NCI-H82 treated with DMSO at 0.1 percent for 48 hours (cell line): Measurements from ENCODE around the gene GPC3.
A peak's percentile ranks its signal among the peaks of the same experiment; 100 is the strongest.

Experiments used
- DNase-seq: peaks from one replicate; lab custom pipeline; 2025; ENCODE audit not compliant: unreplicated experiment; lab: John Stamatoyannopoulos, UW

GPC3 gene

DNA sequence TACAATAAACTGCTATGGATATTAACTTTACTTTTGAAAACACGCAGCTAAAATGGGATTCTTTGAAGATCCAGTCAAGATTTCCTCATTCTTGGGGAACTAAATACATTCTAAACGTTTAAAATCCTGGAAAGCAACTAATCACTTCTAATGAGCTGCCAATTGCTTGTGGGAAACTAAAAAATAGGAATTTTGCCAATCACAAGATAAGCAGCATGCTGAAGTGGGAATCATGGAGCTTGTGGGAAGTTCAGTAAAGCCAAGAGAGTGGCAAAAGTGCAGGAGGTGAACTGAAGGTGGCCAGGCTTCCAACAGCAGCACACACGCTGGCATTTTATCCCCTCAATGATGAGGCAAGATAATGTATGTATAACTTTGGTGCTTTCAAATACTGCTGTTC is 133.0 kb downstream of the GPC3 start:
- DNase-seq = no peak

DNA sequence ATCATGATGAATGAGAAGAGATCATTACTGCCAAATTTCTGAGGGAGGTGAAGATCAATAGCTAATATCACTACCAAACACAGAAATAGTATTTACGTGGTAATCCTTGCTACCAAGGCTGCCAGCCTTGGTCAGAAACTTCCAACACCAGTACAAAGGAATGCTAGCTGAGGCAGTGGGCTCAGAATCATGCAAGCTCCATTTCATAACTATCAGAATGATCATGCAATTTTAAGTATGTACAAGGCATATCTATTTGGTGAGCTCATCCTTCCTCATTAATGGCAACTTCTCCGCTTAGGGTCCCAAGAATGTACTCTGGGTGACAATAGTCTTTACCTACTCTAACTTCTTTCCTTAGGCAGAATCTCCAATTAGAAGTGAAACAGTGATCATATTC is 135.0 kb downstream of the GPC3 start:
- DNase-seq = no peak

DNA sequence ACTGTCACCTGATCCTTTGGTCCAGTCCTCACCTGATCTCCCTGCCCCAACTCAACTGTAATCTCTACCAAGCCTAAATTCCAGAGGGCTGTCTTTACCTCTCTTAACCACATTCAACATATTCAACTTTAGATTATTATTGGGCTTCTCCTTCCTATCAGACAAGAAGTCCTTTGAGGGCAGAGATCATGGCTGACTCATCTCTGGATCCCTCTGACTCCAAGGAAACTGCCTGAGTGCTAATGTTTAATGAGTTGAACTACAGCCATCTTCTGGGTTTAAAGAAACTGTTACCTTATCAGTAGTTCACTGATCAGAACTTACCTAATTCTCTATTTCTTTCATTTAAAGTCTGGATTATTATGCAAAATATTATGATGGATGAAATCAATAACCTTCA is 135.7 kb downstream of the GPC3 start:
- DNase-seq = no peak

DNA sequence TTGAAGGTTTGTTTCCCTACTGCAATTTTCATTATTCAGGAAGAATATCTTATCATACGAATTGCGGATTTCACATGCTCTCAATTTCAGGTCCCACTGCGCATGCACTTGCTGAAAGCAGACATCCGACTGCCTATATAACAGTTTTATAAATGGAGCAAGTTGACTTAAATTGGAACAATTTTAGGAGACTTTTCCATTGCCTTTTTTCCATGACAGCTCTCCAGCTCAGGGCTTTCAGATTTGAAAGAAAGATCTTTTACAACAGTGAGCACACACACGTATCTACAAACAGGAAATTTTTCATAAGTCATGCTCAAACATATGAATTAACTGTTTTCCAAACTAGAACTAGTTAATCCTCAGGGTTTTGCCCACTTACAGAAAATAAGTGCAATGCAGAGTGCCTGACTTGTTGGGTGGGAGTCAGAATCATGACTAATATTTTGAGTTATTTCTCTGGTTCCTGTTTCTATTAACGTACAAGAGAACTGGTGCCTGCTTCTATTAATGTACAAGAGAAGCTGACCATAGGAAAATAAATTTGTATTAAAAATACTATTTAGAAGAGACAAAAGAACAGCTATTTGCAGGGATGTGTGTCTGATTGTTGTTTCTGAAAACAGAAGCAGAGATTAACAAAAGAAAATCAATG is 137.9 kb downstream of the GPC3 start:
- DNase-seq = no peak

DNA sequence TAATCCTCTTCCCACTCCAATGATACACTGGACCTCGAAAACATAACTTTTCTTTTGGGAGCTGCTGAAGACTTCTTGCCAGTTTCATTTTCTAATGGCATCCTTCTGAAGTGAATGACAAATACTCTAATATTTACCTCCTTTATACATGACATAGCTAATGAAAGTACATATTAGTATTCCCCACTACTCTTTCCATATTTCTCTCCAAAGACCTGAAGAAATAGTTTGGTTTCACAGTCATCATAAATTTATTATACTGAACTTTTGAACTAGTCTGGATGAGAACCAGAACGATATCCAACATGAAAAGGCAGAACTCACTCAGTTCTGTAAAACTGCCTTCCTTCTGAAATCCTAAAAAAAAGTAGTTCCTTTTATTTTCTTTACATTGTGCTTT is 139.1 kb downstream of the GPC3 start:
- no peak for DNase-seq

DNA sequence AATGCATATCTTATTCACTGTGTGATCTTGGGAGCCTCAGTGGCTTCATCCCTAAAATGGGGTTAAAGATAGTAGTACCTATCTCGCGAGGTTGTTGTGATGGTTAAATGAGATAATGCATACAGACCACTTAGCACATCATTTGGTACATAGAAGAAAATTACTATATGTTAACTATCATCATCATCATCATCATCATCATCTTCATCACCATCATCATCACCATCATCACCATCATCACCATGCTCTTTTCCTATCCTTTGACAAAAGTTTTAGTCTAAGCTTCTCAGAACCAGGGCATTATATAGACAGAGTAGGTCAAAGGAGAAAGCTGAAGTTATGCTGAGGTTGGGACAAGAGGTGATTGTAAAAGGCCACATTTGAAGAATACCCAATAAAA is 145.0 kb downstream of the GPC3 start:
- no peak for DNase-seq

DNA sequence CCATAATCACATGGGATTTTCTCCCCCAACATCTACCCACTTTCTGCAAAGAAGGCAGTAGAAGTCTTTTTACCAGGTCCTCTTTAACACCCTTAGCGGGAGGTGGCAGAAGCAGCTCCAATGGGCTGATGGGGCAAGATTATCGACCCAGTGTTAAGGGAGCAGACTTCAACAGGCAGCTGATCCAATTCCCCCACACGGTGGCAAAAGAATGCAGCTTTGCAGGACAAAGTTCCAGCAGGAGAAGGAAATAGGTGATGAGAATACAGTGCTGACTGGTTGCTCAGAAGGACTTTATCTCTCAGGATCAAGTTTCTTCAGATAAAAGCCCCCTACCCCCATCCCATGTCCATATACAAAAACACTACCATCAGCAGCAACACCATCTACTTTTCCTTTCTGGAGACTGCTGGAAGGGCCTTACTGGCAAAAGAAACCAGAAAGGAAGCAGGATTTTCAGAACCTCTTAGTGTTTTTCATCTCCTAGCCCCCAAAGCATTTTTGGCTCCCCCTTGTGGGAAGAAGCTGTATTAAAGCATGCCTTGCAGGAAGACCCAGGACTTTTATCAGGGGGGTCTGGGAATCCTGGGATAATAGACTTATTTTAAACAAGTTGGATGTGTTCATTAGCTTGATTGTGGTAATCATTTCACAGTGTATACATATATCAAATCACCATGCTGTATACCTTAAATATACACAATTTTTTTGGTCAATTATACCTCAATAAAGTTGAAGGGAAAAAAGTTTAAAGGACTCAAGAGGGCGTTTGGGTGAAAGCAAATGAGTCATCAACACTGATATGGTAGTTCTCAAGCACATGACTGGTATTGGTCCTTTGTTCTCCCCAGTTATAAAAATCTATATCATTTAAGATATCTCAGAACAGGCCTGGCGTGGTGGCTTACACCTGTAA is 146.4 kb downstream of the GPC3 start:
- no peak for DNase-seq

DNA sequence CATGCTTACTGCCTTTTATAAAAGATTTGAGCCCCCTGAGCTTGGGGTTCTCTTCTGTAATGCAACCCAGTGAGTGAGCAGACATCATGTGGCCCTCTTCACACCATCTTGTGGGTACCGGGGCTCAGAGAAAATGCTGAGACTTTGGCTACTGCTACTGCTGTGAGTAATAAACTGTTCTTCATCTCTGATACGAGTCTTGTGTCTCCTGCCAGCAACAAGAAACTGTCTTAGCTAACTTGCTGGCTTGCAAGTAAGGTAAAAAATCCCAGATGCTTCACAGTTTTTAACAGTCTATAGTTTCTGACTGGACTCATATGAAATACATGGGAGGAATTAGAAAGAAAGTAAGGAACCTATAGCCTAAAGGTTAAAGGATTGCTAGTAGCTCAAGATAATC is 148.3 kb downstream of the GPC3 start:
- no peak for DNase-seq

DNA sequence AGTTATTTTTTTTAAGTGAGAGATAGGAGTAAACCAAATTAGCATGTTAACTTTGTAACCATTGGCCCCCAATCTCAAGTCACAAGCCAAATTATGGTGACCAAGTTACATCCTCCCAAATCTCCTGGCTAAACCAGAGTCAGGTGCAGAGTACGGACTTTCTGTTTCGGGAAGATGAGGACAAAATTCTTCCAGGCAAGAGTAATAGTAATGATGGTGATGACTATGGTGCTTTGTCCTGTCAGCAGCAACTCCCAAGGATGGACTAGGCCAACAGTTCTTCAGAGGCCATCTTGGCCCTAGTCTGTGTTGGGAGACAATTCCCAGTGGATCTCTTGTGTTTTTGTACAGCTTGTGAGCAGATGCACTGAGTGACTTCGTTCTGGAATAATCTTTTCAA is 148.8 kb downstream of the GPC3 start:
- no peak for DNase-seq

DNA sequence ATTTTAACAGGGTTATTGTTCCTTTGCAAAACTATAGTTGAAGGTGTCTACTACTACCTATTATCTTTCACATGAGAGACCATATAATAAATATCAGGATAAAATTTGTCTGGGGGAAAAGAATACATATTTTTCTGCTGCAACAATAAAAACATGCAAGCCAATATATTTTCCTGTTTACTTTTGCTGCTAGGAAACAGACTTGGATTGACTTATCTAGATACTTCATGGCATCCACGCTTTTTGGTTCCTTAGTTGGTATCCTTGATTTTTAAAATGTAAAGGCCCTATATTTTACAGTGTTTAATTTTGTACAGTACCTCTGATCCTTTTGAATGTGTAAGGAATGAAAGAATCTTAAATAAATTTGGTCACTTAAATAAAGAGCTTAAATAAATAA is 150.6 kb downstream of the GPC3 start:
- DNase-seq = no peak

DNA sequence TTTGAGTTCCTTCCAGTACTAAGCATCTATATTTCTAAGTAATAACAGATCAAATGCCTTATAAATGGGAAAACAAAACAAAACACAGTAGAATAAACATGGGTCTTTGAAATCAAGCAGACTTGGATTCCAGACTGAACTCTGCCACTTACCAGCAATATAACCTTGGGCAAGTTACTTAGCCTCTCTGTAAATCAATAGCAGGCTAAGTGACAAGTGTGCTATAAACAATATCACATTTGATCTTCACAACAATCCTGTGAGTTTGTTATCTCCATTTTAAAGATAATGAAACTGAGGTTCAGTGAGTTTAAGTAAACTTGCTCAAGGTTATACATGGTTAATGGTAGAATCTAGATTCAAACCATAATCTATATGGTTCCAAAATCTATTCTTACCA is 165.8 kb downstream of the GPC3 start:
- DNase-seq = no peak

DNA sequence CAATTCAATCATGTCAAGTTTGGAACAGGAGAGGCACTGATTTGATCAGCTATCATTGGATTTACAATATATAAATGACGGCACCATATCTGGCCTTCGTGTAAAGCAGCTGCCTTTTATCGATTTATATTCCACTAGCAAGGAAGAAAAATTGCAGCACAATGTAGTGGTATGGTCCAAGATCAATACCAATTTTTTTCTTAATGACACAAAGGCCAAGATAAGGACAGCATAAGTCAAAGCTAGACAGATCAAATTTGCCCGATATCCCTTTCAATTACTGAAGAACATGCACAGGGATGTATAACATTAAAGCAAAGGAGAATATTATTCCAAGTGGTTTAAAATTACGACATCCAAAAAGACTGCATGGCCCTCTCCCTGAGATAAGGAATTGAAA is 167.4 kb downstream of the GPC3 start:
- DNase-seq = no peak

DNA sequence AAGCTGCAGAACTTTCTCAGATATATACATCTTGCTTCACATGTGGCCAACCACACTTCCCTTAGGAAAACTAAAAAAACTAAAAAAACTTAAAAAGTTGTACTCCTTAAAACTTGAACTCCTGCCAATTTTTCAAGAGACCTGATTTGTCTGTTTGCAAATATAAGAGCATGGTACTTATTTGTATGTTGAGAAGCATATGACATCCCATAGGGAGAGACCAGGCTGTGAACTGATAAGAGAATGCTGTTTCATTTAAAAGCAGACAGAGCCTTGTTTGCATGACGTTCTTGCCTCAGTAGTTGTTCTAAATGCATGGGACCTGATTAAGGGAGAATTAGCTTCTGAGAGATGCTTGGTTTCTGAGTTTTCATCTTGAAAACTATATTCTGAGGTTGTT is 169.9 kb downstream of the GPC3 start:
- DNase-seq = no peak

DNA sequence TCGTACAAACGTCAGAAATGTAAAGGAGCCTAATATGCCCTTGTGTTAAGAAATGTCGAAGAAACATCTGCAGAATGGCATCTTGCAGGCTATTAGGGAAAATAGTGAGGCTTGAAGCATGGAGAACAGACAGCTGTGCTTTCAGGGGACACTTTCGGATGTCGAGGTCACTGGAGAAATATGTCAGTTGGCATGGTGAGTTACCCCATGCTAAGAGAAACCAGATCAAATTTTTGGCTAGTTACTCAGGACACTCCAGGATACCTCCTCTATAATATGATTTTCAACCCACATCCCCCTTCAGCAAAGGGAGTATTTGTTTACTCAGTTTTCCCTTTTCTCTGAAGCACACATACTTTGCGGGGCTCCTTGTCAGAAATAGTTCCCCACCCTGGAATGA is 171.4 kb downstream of the GPC3 start:
- no peak for DNase-seq

DNA sequence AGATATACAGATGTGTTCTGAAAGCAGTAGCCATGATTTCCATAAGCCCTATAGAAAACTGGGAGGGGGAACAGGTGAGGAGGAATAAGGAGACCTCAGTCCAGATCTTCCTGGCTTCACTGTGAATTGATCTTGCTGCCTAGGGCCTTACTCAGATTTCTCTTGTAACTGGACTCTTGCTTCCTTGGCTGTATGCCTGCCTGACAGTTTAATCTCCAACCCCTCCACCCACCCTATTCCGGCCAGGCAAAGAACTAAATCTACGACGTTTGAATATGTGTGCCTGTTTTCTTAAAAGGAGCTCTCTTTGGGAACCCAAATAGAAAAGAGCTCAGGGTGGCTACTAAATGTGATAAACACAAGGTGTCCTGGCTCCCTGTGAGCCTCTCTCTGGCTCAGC is 173.0 kb downstream of the GPC3 start:
- DNase-seq = no peak

DNA sequence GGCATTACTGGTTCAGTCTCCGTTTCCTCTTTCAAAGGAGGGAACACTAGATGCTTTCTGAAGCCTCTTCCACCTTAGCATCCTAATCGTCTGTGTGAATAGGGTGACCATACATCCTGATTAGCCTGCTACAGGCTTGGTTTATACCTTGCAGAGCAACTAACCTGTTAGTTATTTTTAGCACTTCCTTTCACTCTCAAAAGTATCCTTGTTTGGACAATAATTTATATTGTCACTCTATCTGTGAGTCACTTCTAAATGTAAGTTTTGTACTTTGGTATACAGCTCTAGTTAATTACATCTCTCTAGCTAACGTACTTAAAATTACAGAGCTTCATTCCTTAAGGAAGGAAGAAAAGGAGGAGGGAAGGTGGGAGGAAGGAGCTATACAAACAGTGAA is 174.5 kb downstream of the GPC3 start:
- DNase-seq = no peak

DNA sequence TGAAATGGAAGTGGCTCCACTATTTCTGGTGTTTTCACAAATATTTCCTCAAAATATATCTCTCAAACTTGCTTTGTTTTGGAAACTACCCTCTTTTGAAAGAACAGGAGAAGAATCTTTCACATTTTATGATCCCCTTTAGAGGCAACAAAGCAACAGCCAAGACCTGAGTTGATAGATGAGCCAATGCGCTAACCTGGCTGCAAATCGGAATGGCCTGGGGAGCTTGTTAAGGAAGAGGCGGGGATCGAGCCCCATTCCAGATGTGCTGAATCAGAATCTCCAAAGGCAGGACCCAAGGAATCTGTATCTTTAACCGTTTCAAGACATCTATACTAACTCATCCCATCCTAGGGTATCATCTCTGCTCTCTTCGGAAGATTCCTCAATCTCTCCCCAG is 181.3 kb downstream of the GPC3 start:
- DNase-seq = no peak

DNA sequence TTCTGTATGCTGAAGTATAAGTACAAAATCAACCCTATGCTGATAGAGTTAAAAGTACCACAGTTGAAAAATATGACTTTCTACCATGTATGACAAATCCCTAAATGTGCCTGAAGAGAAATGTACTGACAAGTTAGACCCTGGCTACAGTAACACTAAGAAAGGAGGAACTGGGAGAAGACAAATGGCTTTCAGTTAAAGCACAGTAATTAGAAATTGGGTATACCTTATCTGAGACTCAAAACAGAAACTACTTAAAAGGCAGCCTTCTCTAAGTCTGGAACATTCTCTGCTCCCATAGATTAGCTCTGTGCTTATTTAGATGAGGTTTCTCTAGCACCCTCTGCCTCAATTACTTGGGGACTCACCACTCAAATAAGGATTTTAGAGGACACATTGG is 189.1 kb downstream of the GPC3 start:
- DNase-seq = no peak

DNA sequence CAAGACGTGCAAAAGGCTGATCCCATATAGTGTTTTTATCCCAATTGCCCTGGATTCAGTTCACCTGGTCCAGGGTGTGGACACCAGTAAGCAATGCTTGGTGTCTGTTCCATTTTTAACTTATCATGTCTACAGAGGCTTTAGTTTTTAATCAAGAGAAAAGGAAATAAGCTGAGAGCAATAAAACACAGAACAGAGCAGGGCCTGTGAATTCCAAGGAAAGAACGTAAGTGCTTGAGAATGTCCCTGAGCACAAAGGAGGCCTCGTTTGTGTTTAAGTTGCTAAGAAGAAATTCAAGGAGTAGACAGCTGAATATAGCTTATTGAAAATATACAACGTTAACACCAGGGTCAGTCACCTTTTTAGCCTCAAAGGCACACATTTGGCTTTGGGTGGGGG is 191.3 kb downstream of the GPC3 start:
- DNase-seq = no peak

DNA sequence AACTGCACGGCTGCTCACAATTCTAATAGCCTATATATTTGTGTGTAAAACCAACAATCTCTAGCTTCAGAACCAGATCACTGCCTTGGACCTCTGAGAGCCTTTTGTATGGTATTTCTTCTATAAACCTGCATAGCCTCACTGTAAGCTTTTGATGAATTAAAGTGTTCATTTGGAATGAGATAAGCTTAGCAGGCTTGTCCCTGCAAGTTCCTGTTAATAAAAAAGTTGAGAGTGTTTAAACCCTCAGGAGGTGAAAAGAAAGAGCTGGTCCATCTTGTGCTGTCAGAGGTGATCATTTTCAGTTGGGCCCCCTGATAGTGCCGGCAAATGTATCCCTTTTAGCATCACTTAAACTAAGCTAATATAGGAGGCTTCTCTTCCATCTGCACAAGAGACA is 191.8 kb downstream of the GPC3 start:
- no peak for DNase-seq

DNA sequence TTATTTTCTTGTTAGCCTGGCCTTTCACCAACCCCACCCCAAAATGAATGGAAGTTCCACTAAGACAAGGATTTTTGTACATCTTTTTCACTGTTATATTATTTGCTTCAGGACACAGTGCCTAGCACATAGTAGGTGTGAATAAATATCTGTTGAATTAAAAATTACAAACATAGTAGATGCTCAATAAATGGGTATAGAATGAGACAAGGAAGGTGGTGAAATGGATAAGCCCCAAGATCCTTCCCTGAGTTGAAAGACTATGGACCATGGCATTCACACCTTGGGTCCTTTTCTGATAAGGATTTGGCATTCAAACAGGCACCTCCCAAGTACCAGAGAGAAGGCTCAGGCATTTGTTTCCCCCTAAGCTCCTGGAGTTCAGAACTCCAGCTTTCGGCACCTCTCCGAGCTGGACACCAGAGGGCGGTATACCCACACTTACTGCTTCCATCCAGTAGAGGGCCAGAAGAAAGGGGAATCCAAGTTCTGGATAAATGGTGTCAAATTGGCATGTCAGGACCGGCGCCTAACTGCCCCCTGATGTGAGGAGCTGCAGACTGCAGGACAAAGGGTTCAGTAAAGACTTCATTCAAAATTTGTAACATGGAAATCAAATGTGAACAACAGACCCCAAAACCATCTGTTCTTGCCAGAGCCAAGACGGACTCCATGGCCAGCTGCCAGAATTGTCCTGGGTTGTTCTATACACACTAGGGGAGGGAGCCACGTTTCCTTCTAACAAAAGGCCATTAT is 193.0 kb downstream of the GPC3 start:
- DNase-seq = peak; percentile 40

DNA sequence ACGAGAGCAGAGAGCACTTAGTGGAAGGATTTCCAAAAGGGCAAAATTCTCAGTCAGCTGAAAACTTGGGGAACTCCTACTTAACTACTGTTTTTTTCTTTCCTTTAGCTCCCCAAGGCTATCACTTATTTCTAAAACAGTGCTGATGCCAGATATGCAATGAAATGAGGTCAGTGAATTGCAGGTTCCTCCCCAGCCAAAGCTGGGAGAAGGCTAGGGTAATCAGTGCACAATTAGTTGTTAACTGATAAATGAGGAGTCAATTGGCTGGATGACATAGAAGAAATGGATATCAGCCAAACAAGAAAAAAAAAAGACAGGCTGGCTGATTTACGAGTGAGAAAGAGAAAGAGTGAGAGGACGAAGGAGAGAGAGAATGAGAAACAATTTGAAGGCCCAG is 195.6 kb downstream of the GPC3 start:
- no peak for DNase-seq
